Gastrocnemius medialis (tissue), 4 donors: ENCODE results near the gene DNMBP.

Source experiments
- POLR2A ChIP-seq, 2 donors: fragments of 450-650 bp; IDR thresholded peaks; one replicate each; pipeline ENCODE4 v1.6.1; 2017; ENCODE audit warnings: antibody characterized with exemption in 2 of 2, mild to moderate bottlenecking in 2 of 2, moderate library complexity in 2 of 2
- TF ChIP-seq, protein P1 (sequence below), 5 experiments: fragments of 450-650 bp in 3 of 5; fragments of 200-600 bp in 2 of 5; sonication (generic) in 2 of 5; IDR thresholded peaks in 4 of 5; conservative IDR thresholded peaks in 1 of 5; 1 replicate in 4 of 5; 2 replicates in 1 of 5; pipeline ENCODE4 v1.5.1; 2016 to 2019; ENCODE audit warnings: antibody characterized with exemption in 5 of 5, mild to moderate bottlenecking in 3 of 5, moderate library complexity in 3 of 5

DNA sequence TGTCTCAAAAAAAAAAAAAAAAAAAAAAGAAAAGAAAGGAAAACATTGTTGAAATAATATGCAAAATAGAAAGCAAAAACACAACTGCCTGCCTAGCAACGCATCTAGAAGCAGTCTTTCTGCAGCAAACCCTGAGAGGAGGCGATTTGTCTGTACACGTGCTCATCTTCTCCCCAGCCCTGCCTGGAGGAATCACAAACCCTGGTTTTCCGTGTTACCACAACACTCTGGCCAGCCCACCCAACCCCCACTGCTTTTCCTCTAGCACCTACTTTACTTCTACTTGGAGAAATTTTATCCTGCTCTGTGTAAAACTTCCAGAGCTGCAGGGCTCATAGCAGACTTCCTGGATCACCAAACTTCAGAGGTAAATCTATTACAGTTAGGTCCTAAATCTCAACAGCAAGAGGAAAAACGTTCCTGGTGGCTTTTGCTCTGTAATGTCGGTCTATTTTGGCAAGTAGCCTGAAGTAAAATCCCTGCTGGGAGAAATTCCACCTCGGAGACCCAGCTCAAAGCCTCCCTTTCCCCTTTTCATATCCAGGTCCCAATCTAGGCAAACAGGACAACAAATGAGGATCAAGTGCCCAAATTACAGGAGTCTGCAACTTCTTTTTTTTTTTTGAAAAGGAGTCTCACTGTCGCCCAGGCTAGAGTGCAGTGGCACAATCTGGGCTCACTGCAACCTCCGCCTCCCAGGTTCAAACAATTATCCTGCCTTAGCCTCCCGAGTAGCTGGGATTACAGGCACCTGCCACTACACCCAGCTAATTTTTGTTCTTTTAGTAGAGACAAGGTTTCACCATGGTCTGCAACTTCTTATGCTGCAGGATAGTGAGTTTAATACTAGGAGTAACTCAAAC is 91.6 kb downstream of the DNMBP start:
- TF ChIP-seq, protein P1, sequence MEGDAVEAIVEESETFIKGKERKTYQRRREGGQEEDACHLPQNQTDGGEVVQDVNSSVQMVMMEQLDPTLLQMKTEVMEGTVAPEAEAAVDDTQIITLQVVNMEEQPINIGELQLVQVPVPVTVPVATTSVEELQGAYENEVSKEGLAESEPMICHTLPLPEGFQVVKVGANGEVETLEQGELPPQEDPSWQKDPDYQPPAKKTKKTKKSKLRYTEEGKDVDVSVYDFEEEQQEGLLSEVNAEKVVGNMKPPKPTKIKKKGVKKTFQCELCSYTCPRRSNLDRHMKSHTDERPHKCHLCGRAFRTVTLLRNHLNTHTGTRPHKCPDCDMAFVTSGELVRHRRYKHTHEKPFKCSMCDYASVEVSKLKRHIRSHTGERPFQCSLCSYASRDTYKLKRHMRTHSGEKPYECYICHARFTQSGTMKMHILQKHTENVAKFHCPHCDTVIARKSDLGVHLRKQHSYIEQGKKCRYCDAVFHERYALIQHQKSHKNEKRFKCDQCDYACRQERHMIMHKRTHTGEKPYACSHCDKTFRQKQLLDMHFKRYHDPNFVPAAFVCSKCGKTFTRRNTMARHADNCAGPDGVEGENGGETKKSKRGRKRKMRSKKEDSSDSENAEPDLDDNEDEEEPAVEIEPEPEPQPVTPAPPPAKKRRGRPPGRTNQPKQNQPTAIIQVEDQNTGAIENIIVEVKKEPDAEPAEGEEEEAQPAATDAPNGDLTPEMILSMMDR (IDR thresholded peaks at IDR 0.05 in 4 of 5, conservative IDR thresholded peaks at IDR 0.05 in 1 of 5), result no peak
- no peak for TF ChIP-seq POLR2A (IDR thresholded peaks at IDR 0.05)
